Activated gamma-delta T cell (primary cell): ENCODE results near the gene RARG.
"Not testable (repeated sequence)": the region's sequence is repeated elsewhere in the genome, so short reads cannot be mapped to it uniquely, and the experiment has no call there.

Experiments
- DNase-seq: peaks from one replicate; lab custom pipeline; 2025; lab: John Stamatoyannopoulos, UW

The RARG gene

GRCh38 chr12:53170876-53171724 lies 60.9 kb downstream of the RARG start:
- DNase-seq = no peak

GRCh38 chr12:53170215-53170614 lies 61.8 kb downstream of the RARG start:
- no peak for DNase-seq

- no peak for DNase-seq
Observed at GRCh38 chr12:53169644-53170043, 62.4 kb downstream of the RARG start.

GRCh38 chr12:53166837-53167236 lies 65.2 kb downstream of the RARG start:
- DNase-seq = no peak

GRCh38 chr12:53163008-53163407 lies 69.0 kb downstream of the RARG start:
- DNase-seq = not testable (repeated sequence)

- DNase-seq = no peak
Observed at GRCh38 chr12:53161119-53161911, 70.7 kb downstream of the RARG start.

GRCh38 chr12:53160673-53161072 lies 71.3 kb downstream of the RARG start:
- DNase-seq = no peak
